Fibroblast of pulmonary artery (primary cell): ENCODE measurements around the gene TGFBR3.
A peak's percentile ranks its signal among the peaks of the same experiment; 100 is the strongest.

ENCODE experiments used
- DNase-seq: peaks from one replicate; pipeline ENCODE4 v3.0.0-alpha.2; 2010; ENCODE audit warnings: low read depth
- H3K4me3 ChIP-seq: replicated peaks from 2 replicates; pipeline ENCODE4 v1.5.1; 2011; ENCODE audit warnings: low read depth, mild to moderate bottlenecking, control low read depth, low read length, moderate library complexity
- TF ChIP-seq, protein P1 (sequence below): IDR thresholded peaks from 2 replicates; pipeline ENCODE4 v1.5.1; 2011; ENCODE audit warnings: mild to moderate bottlenecking, control low read depth, low read length, inconsistent platforms; ENCODE audit errors: missing control alignments

TGFBR3 gene

DNA sequence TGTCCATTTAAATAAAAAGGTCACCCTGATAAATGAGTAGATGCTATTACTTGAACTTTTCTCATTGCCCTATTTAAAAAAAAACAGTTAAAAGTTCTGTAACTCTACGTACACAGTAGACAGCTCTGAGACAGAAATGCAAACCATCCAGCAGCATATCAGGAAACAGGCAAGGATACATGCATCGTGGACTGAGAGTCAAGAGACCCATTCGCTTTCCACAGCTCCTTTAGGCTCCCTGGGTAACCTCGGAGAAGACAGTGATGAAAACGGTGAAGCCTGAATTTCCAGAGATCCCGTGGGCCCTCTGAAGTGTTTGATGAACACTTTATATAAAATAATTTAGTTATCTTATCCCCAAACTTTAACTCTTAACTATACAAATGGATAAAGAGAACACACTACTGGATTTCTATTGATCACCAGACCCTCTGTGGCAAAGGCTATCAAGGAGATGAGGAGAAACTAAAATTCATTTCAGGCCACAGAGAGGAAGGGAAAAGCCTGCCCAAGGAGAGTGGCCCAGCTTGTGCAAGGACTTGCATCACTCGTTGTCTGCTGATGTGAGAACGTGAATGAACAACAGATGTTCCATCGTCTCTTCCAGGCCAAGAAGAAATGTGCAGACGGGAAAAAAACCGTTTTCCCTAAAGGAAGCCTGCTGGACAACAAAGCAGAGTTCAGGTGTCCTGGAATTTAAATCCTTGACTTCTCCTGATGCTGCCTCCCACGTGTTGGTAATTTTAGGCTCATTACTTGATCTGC, 131.0 kb downstream of the TGFBR3 start:
- H3K4me3 ChIP-seq, result no peak overlapping the region
- peak; percentile 46 for DNase-seq
- TF ChIP-seq, protein P1, sequence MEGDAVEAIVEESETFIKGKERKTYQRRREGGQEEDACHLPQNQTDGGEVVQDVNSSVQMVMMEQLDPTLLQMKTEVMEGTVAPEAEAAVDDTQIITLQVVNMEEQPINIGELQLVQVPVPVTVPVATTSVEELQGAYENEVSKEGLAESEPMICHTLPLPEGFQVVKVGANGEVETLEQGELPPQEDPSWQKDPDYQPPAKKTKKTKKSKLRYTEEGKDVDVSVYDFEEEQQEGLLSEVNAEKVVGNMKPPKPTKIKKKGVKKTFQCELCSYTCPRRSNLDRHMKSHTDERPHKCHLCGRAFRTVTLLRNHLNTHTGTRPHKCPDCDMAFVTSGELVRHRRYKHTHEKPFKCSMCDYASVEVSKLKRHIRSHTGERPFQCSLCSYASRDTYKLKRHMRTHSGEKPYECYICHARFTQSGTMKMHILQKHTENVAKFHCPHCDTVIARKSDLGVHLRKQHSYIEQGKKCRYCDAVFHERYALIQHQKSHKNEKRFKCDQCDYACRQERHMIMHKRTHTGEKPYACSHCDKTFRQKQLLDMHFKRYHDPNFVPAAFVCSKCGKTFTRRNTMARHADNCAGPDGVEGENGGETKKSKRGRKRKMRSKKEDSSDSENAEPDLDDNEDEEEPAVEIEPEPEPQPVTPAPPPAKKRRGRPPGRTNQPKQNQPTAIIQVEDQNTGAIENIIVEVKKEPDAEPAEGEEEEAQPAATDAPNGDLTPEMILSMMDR, result no peak

DNA sequence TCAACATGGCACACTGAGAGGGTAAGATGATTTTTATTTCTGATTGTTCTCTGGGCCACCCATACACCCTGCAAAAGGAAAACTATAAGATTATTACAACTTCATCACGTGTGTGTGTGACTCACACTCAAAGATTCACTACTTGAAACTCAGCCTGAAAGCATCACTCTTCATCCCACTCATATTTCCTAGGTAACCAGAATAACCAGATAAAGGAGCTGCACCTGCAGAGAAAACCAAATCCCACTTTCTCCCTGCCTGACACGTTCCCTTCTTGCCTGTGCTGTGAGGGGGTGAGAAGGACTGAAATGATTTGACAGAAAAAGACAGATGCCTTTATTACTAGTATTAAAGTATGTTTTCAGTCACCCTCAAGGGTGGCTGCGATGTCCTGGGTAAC, 131.6 kb downstream of the TGFBR3 start:
- peak; percentile 58 for DNase-seq
- H3K4me3 ChIP-seq, result no peak overlapping the region
- TF ChIP-seq, protein P1, result no peak

DNA sequence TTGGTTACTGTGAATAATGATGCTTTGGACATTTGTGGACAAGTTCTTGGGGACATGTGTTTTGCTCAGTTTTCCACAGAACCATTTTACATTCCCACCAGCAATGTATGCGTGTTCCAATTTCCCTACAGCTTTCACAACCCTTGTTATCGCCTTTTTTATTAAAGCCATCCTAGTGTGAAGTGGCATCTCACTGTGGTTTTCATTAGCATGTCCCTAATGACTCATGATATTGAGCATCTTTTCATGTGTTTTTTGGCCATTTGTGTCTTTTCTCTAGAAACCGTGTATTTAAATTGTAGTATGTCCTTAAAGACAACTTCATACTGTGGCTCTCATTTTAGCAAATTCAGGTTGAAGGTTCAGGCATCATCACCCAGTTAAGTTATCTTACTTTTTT, 132.1 kb downstream of the TGFBR3 start:
- H3K4me3 ChIP-seq, result no peak overlapping the region
- DNase-seq, result no peak

DNA sequence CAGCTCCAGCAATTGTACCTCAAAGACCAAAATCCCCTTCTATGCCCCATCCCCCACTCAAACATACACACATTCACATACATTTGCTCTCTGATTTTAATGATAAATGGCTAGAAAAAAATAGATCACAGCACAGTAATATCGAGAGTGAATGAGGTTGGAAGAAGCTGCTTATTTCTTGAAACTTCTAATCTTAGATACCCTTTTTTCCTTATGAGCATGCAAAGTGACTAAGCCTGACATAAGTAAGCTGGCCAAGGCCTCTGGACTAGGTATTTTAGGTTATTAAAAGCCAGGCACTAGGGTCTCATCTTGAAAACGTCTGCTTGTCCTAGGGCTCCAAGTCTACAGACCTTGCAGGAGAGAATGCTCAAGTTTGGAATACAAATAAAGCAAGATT, 133.6 kb downstream of the TGFBR3 start:
- no peak for DNase-seq

More for the DNA sequence above, 132.1 kb downstream of the TGFBR3 start:
- TF ChIP-seq, protein P1, result no peak

DNA sequence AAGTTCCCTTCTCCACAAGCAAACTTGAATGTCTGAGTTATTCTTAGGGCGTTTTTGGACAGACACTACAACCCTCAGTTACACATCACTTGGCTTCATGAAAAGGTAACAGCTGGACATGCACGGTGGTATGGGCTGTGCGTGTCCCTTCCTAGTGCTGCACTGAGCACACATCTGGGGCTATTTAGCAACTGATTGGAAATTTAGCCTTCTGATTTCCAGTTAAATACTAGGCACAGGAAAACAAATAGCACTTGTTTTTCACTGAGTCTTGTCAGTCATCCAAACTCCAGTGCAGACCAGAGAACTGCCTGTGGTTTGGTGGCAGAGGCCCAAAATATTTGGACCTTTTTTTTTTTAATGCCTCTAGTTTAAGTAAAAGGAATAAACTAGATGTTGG, 134.7 kb downstream of the TGFBR3 start:
- H3K4me3 ChIP-seq, result no peak overlapping the region
- TF ChIP-seq, protein P1, result no peak
- peak; percentile 72 for DNase-seq

More for the DNA sequence above, 133.6 kb downstream of the TGFBR3 start:
- H3K4me3 ChIP-seq, result no peak overlapping the region
- TF ChIP-seq, protein P1, result no peak

DNA sequence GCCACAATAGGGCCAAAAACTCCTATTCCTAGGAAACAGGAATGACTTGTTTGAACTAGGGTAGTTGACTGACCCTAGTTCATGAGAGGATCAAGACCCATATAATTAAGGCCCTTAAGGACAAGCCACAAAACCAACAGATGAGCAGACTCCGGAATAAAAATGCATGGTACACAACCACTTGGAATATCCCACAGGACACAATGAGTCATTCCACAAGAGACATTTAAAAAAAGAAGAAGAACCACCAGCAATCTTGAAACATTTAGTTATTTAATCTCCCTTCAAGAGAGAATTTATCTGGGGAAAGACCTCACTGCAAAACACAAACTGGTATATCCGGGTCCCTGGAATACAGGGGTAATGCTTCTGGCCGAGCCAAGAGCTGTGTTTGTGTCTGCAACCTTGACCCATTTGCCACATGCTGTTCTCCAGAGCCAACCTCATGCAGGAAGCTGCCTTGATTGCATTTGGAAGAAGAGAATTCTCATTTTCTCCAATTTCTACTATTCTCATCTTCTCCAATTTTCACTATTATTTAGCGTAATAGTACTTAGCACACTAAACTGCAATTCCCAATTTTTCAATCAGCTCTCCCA, 135.5 kb downstream of the TGFBR3 start:
- DNase-seq, result no peak
- TF ChIP-seq, protein P1, result no peak
- H3K4me3 ChIP-seq, result no peak overlapping the region
